GM19239 (cell line): ENCODE data around the gene PGAM2.
A peak's percentile ranks its signal among the peaks of the same experiment; 100 is the strongest.
"Not testable (repeated sequence)": the region's sequence is repeated elsewhere in the genome, so short reads cannot be mapped to it uniquely, and the experiment has no call there.

ENCODE experiments used
- DNase-seq: peaks from one replicate; pipeline ENCODE4 v3.0.0; 2011; ENCODE audit warnings: low spot score; ENCODE audit not compliant: insufficient read length
- FAIRE-seq: peaks from 2 replicates; lab custom pipeline; 2011; peaks lifted over from hg19 to GRCh38; lab: Jason Lieb, UNC

PGAM2 gene

GRCh38 chr7:44033971-44034844 is 31.2 kb downstream of the PGAM2 start:
- not testable (repeated sequence) for DNase-seq, FAIRE-seq

- not testable (repeated sequence) for DNase-seq, FAIRE-seq
These were observed 33.3 kb downstream of the PGAM2 start for GRCh38 chr7:44032031-44032430.

GRCh38 chr7:44031319-44031718 is 34.0 kb downstream of the PGAM2 start:
- FAIRE-seq, DNase-seq: not testable (repeated sequence)

GRCh38 chr7:44030029-44030428 is 35.3 kb downstream of the PGAM2 start:
- not testable (repeated sequence) for FAIRE-seq, DNase-seq

GRCh38 chr7:44029433-44029832 is 35.9 kb downstream of the PGAM2 start:
- FAIRE-seq, DNase-seq: not testable (repeated sequence)

GRCh38 chr7:44022796-44023467 is 42.4 kb downstream of the PGAM2 start:
- DNase-seq, FAIRE-seq: not testable (repeated sequence)

GRCh38 chr7:44022069-44022468 is 43.3 kb downstream of the PGAM2 start:
- DNase-seq, FAIRE-seq: not testable (repeated sequence)

- not testable (repeated sequence) for DNase-seq, FAIRE-seq
These were observed 45.5 kb downstream of the PGAM2 start for GRCh38 chr7:44019825-44020224.

- FAIRE-seq (peak; percentile 53), DNase-seq (peak; percentile 90)
These were observed 46.2 kb downstream of the PGAM2 start for GRCh38 chr7:44018857-44019807.

- not testable (repeated sequence) for FAIRE-seq, DNase-seq
These were observed 50.3 kb downstream of the PGAM2 start for GRCh38 chr7:44015090-44015489.
